ENCODE data around the gene TMEM203. TPM values are rescaled to one million over a fixed set of nuclear protein-coding genes. Genes with fewer than 3 reads are reported as not detected.
A peak's percentile ranks its signal among the peaks of the same experiment; 100 is the strongest.

The TMEM203 gene
- total and polyA plus RNA-seq, 8 donors, result 9.7 to 22.8 (median 13.7) TPM

- H3K27me3 ChIP-seq, result no peaks in the 10 kb centered on the region
- FAIRE-seq (no peak), DNase-seq (peak in 1 of 6 donors; percentile 59), ATAC-seq (no peak)
- H3K27ac ChIP-seq, result peak overlapping the region; percentile 86 to 97 (median 92)
- intact Hi-C loops (cut with DNase I), result loop anchor here in 1 of 3 donors (5.0 kb wide), 1 partner anchor 47 kb away; no protein-coding TSS in a partner anchor
- H3K9me3 ChIP-seq, result no peaks in the 10 kb centered on the region
- 22 to 31% methylated on average over 9 of the region's 9 CpGs for WGBS, 2 donors
- H3K4me1 ChIP-seq, result peaks cover 46 to 65% (median 47%) of the 10 kb centered on the region in 3 donors
- H3K4me3 ChIP-seq, result peak overlapping the region in 2 of 4 donors; percentile 86 to 97
- H3K36me3 ChIP-seq, result peaks cover 0 to 7% (median 0%) of the 10 kb centered on the region in 3 donors
- TF ChIP-seq CTCF (IDR thresholded peaks at IDR 0.05), result no peak
Observed at GRCh38 chr9:137190315-137190856, 15.1 kb downstream of the TMEM203 start.

- TF ChIP-seq CTCF (IDR thresholded peaks at IDR 0.05), result no peak
- no peaks in the 10 kb centered on the region for H3K27me3 ChIP-seq
- FAIRE-seq, result no peak
- peak in 4 of 6 donors; percentile 59 to 72 (median 64) for DNase-seq
- intact Hi-C loops (cut with DNase I), result loop anchor here in 2 of 3 donors (5.0 kb wide), 2 partner anchors 48 to 72 kb away; no protein-coding TSS in a partner anchor
- H3K4me1 ChIP-seq, result peaks cover 39 to 59% (median 44%) of the 10 kb centered on the region in 3 donors
- peak overlapping the region; percentile 86 to 97 (median 92) for H3K27ac ChIP-seq
- peak overlapping the region; percentile 86 to 97 (median 89) for H3K4me3 ChIP-seq
- H3K36me3 ChIP-seq, result peaks cover 0 to 13% (median 3%) of the 10 kb centered on the region in 3 donors
- WGBS, 2 donors, result 10 to 11% methylated on average over 23 of the region's 23 CpGs
- H3K9me3 ChIP-seq, result no peaks in the 10 kb centered on the region
- peak; percentile 2 to 28 (median 5) for ATAC-seq
Observed at GRCh38 chr9:137189297-137190295, 15.9 kb downstream of the TMEM203 start.

DNA sequence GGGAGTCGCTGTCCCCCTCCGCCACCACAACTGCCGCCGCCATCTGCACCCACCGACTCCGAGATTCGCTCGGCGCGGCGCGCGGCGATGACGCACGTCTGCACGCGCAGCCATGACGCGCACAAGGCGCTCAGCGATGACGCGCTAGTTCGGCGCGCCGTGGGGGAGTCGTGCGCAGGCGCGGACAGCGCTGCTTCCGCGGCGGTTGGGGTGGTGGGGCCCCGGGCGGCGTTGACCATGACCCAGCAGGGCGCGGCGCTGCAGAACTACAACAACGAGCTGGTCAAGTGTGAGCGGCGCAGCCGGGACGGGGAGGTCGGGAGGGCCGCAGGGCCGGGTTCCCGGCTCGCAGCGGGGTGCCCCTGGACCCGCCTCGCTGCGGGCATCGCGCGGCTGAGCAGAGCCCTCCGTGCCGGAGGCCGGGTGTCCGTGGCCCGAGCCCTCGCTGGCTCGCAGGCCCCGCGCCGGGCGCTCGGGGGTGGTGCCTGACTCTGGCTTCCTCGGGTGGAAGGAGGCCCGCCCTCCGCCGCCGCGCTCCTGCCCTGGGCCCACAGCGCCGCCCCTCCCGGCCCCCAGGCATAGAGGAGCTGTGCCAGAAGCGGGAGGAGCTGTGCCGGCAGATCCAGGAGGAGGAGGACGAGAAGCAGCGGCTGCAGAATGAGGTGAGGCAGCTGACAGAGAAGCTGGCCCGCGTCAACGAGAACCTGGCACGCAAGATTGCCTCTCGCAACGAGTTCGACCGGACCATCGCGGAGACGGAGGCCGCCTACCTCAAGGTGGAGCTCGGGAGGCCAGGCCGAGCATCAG lies 16.8 kb downstream of the TMEM203 start, which contains the start of the genes ANAPC2 and SSNA1:
Gene ANAPC2 (minus strand): TSS at position 71 of the 807 bp plus-strand sequence. CDS start 28 bp downstream, at position 43.
Gene SSNA1 (plus strand): TSS at position 187 of the 807 bp plus-strand sequence. CDS start 51 bp downstream, at position 238.
- no peaks in the 10 kb centered on the region for H3K9me3 ChIP-seq
- WGBS, 2 donors, result 0% methylated on average over 80 to 98 of the region's 98 CpGs
- intact Hi-C loops (cut with DNase I), result loop anchor here in 1 of 3 donors (5.0 kb wide), 1 partner anchor 71 kb away; no protein-coding TSS in a partner anchor
- H3K4me3 ChIP-seq, result peak within 1 kb of the TSS; percentile 86 to 97 (median 89)
- FAIRE-seq, result no peak
- H3K27me3 ChIP-seq, result no peaks in the 10 kb centered on the region
- peaks cover 30 to 50% (median 35%) of the 10 kb centered on the region in 3 donors for H3K4me1 ChIP-seq
- TF ChIP-seq CTCF (IDR thresholded peaks at IDR 0.05), result peak in 1 of 4 donors; percentile 14
- H3K27ac ChIP-seq, result peak within 1 kb of the TSS; percentile 86 to 97 (median 92)
- peaks cover 0 to 16% (median 5%) of the 10 kb centered on the region in 3 donors for H3K36me3 ChIP-seq
- DNase-seq, result peak; percentile 90 to 99 (median 96)
- peak; percentile 82 to 87 (median 86) for ATAC-seq

- H3K27me3 ChIP-seq, result no peaks in the 10 kb centered on the region
- DNase-seq (no peak), FAIRE-seq (no peak), ATAC-seq (no peak)
- peaks cover 0 to 22% (median 11%) of the 10 kb centered on the region in 3 donors for H3K36me3 ChIP-seq
- peaks cover 25 to 46% (median 34%) of the 10 kb centered on the region in 3 donors for H3K4me1 ChIP-seq
- intact Hi-C loops (cut with DNase I), result loop anchor here in 1 of 3 donors (5.0 kb wide), 1 partner anchor 71 kb away; no protein-coding TSS in a partner anchor
- H3K4me3 ChIP-seq, result peak overlapping the region; percentile 86 to 97 (median 89)
- H3K27ac ChIP-seq, result peak overlapping the region; percentile 86 to 97 (median 92)
- no peaks in the 10 kb centered on the region for H3K9me3 ChIP-seq
- WGBS, 2 donors, result 0% methylated on average over 25 to 31 of the region's 31 CpGs
- no peak for TF ChIP-seq CTCF (IDR thresholded peaks at IDR 0.05)
Observed at GRCh38 chr9:137188086-137188489, 17.4 kb downstream of the TMEM203 start.
